ENCODE results near the gene C20orf141.

- TF ChIP-seq POLR2A (IDR thresholded peaks at IDR 0.05) (no peak), CTCF (IDR thresholded peaks at IDR 0.05) (no peak)
These were observed 24.9 kb downstream of the C20orf141 start for GRCh38 chr20:2839732-2840137.

Data from heart left ventricle (tissue), 13 donors.